NCI-H2029 treated with DMSO at 0.1 percent for 48 hours (cell line): ENCODE data around the gene PRDM8.

Source experiments
- DNase-seq: peaks from one replicate; lab custom pipeline; 2025; lab: John Stamatoyannopoulos, UW

PRDM8 gene

GRCh38 chr4:80183250-80184052 is 13.9 kb upstream of the PRDM8 start:
- DNase-seq, result no peak

- no peak for DNase-seq
These were observed 13.1 kb upstream of the PRDM8 start for GRCh38 chr4:80184053-80184824.

- DNase-seq, result no peak
These were observed 12.2 kb upstream of the PRDM8 start for GRCh38 chr4:80184825-80185756.

DNA sequence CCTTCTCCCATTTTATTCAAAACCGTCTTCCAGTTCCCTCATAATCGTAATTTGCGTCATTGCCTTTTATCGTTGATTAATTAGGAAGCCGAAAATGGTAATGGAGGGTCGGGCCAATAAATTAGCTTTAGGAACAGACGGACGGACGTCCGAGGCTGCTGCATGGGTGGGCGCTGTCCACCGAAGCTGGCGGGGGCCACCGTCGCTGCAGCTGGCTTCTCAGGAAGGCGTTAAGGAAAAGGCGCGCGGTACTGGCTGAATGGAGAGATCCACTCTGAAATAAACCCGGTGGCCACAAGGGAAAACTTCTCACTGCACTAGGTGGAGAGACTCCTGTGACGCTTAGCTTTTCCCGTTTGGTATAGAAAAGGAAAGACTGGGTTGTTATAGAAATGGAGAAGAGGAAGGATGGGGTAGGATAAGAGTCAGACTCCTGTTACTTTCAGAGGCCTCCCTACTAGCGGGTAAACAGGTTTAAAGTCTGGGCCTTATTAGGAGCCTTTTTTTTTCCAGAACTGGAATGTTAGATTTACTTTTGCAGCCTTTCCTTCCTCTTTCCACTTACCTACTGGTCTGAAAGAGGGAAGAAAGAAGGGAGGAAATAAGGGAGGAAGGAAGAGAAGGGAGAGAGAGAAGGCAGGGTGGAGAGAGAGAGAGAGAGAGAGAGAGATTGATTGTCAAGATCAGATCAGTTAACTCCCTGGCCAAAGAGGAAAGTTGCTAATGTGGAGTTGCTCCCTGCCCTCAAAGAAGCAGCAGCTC is 11.3 kb upstream of the PRDM8 start:
- no peak for DNase-seq

DNA sequence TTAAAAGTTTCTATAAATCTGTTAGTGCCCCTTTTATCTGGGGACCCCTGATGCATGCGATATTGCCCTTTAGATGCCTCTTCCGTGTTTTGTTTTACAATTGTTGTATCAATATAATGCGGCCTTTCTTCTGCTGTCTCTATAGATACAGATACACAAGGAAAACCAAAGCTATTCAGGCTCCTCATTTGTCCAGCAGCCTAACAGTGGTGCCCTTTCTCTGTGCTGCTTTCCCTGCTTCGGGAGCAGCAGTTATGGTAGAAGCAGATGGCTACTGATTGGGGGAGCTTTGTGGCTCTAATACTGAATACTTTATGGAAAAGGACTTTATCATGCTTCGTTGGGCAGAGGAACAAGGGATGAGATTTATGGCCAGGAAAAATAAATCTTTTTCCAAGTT is 10.6 kb upstream of the PRDM8 start:
- DNase-seq, result no peak

DNA sequence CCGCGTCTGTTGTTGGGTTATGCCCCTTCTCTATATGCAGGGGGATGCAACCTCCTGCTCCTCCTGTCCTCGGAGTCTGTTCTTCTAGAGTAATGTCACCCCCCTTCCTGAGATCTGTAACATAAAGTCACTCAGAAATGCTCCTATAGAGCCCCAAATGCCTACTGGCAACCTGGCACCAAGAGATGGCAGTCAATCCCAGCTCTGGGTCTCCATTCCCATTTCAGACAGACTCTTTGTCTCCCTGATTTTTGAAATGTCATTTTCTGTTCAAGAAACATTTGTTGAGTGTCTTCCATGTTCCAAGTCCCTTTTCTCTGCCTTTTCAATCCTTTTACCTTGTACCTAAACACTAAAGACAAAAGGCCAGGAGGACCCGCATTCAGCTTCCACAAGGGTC is 9.6 kb upstream of the PRDM8 start:
- DNase-seq, result no peak

- no peak for DNase-seq
These were observed 8.9 kb upstream of the PRDM8 start for GRCh38 chr4:80188457-80188800.

DNA sequence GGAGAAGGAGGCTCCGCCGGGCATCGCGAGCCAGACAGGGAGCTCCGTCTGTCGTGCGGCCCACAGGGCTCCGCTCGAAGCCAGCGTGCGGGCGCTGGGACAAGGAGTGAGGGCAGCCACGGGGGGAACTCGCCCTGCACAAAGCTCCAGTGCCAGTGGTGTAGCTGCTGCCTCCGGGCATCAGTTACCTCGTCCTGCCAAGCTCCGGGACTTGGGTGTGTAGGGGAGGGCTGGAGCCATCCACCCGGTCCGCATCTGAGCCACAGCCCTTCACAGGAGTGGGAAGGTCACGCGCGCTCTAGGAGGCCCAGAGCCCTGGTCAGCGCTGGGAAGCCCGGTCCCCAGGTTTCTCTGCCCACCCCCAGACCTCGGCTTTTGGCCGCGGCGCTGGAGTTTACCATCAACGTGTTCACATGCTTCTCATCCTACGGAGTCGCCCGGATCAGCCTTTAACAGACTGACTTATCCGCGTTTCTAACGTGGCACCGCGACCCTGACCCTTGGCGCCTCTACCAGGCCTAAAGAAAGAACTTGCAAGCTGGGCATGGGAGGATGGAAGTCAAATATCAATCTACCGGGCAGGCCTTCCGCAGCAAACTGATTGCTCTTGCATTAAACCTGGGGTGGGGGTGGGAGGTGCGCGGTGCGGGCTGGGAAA is 8.4 kb upstream of the PRDM8 start:
- DNase-seq, result no peak

DNA sequence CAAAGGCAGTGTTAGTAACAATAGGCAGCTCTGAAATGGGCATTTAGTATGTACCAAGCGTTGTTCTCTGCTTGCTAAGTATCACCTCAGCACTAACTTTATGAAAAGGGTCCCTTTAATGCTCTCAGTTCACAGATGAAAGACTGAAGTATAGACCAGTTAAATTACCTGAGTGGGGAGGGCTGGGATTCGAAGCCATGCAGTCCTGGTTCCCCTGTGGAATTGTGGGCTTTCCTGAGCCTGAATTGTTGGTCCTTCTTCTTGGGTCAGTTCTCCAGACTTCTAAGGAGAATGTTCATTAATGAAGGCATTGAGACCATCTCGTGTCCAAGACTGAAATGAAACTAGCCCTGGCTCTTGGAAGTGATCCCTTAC is 7.7 kb upstream of the PRDM8 start:
- DNase-seq, result no peak

DNA sequence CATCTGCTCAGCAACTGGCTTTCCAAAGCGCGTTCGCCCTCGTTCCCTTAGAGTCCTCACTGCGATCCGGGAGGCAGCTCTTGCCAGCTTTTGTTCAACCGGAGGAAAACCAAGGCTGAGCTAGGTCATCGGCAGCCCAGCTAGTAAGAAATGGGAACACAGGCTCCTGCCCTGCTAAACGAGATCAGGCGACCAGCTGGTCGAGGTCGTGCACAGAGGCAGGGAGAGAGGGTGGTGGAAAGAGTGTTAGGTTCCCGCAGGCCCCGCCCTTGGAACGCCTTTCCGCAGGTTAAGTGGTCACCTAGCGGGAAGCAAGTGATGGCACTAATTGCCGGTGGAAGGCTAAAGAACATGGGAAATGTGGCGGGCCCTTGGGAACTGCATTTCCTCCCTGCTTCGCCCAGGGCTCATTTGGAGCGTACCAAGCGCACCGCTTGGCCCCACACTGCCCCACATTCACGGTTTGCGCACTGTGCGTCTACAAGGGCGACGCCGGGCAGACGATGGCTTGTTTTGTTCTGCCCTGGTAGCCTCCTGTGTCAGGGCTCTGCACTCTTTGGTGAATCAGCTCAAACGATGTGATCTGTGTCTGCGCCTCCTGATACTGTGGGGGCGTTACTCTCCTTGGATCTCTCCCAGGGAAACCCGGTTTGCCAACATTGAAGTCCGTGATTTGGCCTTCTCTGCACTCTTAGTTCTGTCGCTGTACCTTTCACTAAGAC is 7.2 kb upstream of the PRDM8 start:
- DNase-seq, result no peak

DNA sequence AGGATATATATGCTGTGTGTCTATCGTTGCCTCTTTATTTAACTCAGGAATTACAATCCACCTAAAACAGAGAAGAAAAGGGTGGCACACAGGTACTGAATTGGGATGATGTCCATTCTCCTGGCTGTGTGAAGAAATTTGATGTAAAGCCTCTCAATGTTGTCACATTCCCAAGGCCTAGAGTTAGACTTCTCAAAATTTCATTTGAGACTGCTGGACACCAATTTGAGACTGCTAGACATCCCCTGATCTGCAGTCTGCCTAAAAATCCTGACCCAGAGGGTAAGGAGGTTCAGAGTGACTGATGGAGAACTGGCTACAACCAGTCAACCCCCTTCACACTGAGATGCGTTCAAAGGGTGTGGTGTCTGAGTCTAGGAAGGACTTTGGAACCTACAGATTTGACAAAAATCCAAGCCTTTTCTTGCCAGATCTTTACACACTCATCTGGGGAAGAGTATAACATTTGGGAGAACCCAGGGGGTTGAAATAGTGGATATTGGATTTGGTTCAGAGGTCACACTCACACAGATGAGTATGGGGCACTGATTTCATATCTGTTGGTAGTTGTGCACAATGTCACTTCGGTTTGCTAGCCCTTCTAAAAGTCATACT is 4.9 kb upstream of the PRDM8 start:
- no peak for DNase-seq

GRCh38 chr4:80192937-80193336 is 4.4 kb upstream of the PRDM8 start:
- no peak for DNase-seq

DNA sequence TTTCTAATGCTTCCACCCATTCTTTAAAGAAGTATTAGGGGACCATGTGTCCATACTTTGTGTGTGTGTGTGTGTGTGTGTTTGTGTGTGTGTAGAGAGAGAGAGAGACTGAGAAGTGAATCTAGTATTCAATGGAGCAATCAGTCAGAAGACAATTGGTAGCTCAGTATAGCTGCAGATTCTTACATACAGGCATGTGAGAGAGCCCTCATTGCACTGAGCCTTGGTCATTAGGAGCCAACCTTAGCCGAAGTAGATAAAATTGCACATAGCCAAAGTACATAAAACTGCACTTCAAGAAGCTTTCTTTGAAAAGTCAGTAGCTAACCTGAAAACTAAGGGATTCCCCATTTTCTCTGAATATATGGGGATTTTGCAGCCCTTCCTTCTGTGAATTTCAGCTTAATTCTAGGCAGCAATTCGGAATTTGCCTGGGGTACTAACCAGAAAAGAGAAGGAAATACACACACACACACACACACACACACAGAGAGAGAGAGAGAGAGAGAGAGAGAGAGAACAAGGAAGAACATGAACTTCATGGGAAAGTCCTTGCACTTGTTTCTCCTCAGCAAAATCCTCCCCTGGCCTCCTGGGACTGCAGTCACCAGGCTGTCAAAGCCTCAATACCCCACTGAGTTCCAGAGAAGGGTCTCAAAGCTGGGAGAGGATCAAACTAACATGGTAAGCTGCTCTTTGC is 1.7 kb upstream of the PRDM8 start:
- DNase-seq, result no peak

DNA sequence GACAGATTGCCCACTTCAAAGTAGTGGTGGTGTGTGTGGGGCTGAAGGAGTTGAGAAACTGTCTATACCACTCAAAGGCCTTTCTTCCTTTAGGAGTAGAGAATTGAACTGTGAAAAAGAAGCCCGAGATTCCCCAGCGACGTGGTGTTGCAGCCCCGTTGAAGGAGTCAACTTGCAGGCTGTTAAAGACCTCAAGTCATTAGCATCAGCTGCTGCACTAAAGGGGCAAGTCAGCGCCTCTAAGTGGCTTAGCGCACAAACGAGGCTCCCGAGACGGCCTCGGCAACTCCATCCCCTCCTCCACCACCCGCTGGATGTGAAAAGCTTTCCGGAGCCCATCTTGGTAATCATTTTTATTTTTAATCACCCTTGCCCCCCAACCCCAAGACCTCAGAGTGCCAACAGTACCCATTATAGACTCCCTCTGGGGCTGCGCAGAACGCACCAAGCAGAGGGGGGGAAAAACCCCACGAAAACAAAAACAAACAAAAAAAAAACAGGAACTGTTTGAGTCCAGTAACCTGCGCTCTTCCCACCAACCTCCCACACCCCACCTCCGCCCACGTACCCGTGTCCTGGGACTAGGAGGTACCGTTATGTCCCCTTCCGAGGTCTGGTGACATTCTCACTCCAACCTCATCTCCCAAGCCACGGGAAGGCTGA is 913 bp upstream of the PRDM8 start:
- DNase-seq, result no peak

DNA sequence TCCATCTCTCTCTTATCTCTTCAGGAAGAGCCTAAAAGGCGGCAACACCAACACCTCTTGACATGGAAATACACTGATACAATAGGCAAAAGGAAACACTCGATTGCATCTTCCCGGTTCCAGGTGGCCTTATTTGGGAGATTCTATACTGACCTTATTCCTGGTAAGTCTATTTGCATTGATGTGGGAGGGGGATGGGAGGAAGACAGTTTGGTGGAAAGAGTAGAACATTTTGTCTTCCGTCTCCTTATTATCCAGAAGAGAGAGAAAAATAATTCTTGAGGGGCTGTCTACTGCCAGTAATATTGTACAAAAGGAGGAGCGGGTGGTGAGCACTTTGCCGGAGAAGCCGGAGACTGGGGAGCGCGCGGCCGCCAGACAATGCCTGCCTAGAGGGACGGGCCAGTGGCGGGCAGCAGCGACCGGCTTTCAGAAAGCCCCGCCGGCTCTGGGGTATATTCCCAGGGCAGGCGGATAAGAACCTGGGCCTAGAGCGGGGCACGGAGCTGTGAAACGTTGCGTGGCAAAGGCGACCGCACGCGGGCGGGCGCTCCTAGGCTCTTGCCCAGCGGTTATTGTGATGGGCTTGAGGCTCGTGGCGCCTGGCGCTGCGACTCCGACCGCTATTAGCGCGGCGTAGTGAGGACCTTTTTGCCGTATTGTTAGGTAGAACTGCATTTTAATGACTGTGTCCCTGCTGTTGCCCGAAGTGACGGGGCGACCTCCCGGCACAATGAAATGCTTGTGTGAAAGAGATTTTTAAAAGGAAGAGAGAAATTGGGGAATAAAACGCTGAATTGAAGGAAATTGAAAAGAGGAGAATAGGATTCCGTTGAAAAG is 518 bp downstream of the PRDM8 start:
- no peak for DNase-seq

DNA sequence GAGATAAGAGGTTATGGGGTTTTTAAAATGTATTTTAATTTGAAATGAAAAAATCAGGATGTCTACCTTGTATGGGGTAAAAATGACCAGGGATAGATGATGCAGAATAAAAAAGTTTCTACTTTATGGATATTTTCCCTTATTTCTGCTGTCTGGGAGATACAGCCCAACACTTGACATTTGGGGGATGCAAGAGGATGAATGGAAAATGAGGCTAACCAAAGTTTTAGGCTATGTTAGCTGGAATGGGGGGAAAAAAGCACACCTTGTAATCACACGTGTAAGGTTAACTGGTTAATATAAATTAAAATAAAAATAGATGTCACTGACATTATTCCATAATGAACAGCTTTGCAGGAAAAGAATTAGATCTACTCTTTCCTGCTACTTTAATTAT is 1.1 kb downstream of the PRDM8 start:
- DNase-seq, result no peak

GRCh38 chr4:80199004-80199560 is 1.8 kb downstream of the PRDM8 start:
- DNase-seq, result no peak

DNA sequence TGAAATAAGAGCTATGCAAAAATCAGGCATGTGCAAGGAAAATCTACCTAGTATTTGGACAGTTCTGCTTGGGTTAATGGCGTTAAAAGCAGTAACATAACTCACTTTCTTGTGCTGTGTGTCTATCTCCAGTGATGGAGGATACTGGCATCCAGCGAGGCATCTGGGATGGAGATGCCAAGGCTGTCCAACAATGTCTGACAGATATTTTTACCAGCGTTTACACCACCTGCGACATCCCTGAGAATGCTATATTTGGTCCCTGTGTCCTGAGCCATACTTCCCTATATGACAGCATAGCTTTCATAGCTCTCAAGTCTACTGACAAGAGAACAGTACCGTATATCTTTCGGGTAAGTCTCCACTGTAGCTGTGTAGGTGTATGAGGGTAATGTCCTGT is 2.6 kb downstream of the PRDM8 start:
- DNase-seq, result no peak
